ENCODE data around the gene ACTC1.

DNA sequence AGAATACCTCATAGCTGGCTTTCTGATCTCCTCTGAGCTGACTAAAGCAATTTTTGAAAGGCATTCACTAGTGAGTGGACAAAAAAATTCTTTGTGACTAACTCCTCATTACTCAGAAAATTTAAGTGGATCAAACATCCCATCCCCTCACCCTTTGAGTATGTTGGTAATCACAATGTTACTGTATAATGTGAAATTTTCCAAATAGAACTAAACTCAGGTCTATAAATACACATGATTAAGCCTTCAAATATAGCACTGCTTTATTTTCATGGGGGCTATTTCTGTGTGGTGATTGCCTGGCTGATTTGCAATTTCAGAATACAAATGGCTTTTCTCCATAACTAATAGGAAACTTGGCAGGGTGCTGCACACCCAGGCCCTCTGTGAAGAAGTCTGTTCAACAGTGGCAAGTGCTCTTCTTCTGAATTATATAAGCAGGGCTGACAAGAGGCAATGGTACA, 45.9 kb upstream of the ACTC1 start:
- TF ChIP-seq, protein P1, sequence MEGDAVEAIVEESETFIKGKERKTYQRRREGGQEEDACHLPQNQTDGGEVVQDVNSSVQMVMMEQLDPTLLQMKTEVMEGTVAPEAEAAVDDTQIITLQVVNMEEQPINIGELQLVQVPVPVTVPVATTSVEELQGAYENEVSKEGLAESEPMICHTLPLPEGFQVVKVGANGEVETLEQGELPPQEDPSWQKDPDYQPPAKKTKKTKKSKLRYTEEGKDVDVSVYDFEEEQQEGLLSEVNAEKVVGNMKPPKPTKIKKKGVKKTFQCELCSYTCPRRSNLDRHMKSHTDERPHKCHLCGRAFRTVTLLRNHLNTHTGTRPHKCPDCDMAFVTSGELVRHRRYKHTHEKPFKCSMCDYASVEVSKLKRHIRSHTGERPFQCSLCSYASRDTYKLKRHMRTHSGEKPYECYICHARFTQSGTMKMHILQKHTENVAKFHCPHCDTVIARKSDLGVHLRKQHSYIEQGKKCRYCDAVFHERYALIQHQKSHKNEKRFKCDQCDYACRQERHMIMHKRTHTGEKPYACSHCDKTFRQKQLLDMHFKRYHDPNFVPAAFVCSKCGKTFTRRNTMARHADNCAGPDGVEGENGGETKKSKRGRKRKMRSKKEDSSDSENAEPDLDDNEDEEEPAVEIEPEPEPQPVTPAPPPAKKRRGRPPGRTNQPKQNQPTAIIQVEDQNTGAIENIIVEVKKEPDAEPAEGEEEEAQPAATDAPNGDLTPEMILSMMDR (IDR thresholded peaks at IDR 0.05) = no peak
- TF ChIP-seq POLR2A (IDR thresholded peaks at IDR 0.05) = no peak

Measured in ovary (tissue), 3 donors.